LNCaP clone FGC (cell line): Measurements from ENCODE around the gene ZNF101.

Experiments used
- DNase-seq: peaks from one replicate; pipeline ENCODE4 v3.0.0-alpha.2; 2011; ENCODE audit warnings: low read depth
- H3K4me3 ChIP-seq: 2 replicates; pipeline ENCODE4 v1.5.1; 2011; ENCODE audit warnings: mild to moderate bottlenecking, low read depth, low read length, control low read depth
- TF ChIP-seq, protein P1 (sequence below): IDR thresholded peaks from 2 replicates; pipeline ENCODE4 v1.5.1; 2012; ENCODE audit warnings: mild to moderate bottlenecking; ENCODE audit not compliant: control insufficient read depth, insufficient read depth; ENCODE audit errors: extremely low read depth

Gene ZNF101

DNA sequence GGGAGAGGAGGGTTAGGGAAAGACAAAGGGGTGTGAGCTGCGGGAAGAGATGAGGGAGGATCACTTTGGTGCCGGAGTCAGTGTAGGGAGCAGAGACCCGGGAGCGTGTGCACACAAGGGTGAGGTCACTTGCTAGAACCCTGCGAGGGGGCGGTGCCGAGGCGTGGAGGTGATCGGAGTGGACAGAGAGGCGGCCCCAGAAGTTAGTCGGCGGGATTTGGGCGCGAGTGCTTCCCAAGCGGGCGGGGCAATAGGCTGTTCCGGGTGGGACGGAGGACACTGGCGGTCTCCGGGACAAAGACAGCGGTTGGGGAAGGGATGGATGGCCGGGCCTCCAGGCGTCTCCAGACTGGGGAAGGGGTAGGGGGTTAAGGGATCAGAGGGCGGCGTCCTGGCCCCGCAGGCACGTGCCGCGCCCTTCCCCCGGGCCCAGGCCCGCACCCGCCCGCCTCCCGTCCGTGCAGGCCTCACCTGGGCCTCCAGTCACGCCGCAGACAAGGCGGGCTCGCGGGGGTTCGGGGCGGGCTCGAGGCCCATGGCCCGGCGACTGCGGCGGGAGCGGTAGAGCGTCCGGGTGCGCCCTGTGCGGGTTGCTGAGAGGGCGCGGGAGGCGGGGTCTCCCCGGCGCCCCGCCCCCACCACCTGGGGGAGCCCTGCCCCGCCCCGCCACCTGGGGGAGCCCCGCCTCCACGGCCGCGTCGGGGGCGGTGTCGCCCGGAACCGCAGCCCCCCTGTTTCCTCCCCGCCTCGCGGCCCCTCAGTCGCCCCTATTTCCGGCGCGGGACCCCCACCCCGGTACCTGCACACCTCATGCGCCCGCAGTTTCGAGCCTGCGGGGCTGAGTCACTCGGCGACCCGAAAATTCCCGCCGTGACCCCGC lies 40.8 kb upstream of the ZNF101 start, which contains the start of gene LPAR2:
TSS of gene LPAR2 (minus strand) at position 600 of the 880 bp plus-strand sequence. CDS start 945 bp downstream, outside the sequence.
- peak within 1 kb of the TSS; percentile 68 for H3K4me3 ChIP-seq
- TF ChIP-seq, protein P1, sequence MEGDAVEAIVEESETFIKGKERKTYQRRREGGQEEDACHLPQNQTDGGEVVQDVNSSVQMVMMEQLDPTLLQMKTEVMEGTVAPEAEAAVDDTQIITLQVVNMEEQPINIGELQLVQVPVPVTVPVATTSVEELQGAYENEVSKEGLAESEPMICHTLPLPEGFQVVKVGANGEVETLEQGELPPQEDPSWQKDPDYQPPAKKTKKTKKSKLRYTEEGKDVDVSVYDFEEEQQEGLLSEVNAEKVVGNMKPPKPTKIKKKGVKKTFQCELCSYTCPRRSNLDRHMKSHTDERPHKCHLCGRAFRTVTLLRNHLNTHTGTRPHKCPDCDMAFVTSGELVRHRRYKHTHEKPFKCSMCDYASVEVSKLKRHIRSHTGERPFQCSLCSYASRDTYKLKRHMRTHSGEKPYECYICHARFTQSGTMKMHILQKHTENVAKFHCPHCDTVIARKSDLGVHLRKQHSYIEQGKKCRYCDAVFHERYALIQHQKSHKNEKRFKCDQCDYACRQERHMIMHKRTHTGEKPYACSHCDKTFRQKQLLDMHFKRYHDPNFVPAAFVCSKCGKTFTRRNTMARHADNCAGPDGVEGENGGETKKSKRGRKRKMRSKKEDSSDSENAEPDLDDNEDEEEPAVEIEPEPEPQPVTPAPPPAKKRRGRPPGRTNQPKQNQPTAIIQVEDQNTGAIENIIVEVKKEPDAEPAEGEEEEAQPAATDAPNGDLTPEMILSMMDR: no peak
- peak; percentile 34 for DNase-seq

- TF ChIP-seq, protein P1: no peak
- H3K4me3 ChIP-seq: peak overlapping the region; percentile 68
- no peak for DNase-seq
These were observed 40.0 kb upstream of the ZNF101 start for GRCh38 chr19:19628501-19629134.

GRCh38 chr19:19630062-19630414 lies 38.6 kb upstream of the ZNF101 start:
- H3K4me3 ChIP-seq: no peak overlapping the region
- TF ChIP-seq, protein P1: no peak
- no peak for DNase-seq

- H3K4me3 ChIP-seq: no peak overlapping the region
- no peak for DNase-seq
- TF ChIP-seq, protein P1: no peak
These were observed 38.2 kb upstream of the ZNF101 start for GRCh38 chr19:19630426-19630825.

DNA sequence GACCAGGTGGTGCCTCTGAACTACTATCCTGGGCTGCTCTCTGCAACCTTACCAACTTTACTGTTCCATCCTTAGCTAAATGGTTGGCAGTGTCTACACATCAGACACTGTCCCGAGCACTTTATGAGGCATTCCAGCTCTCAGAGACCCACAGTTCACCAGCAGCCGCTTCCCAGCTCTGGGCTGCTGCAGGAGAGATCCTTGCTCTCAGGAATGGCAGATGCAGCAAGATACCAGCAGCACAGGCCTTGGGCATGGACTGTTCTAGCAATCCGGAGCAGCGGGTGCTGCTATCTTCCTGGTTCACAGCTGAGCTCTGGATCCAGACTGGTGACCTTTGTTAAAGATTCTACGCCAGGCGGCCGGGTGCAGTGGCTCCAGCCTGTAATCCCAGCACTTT lies 37.3 kb upstream of the ZNF101 start:
- DNase-seq: no peak
- H3K4me3 ChIP-seq: no peak overlapping the region
- TF ChIP-seq, protein P1: no peak

GRCh38 chr19:19632661-19633060 lies 36.0 kb upstream of the ZNF101 start:
- no peak for DNase-seq
- H3K4me3 ChIP-seq: no peak overlapping the region
- TF ChIP-seq, protein P1: no peak
